PC-3 (cell line): Measurements from ENCODE around the gene FAM50B. TPM values are rescaled to one million over a fixed set of nuclear protein-coding genes. Genes with fewer than 3 reads are reported as not detected.

Experiments
- ATAC-seq: fragments of 200-7000 bp; cut with Tn5 transposase; 2 replicates; pipeline ENCODE4 v1.9.1; 2020; ENCODE audit warnings: mild to moderate bottlenecking, moderate library complexity
- BruUV-seq: library from RNA; stranded (reverse); fragments of 400-500 nt; replicated peaks from 2 replicates; lab custom pipeline; 2021; lab: Mats Ljungman, UMichigan
- CTCF ChIA-PET: fragments of 300-600 bp; sonication (Branson Sonifier 250); formaldehyde crosslinking; loops from one replicate; lab custom pipeline; 2022; ENCODE audit warnings: antibody characterized with exemption; lab: Charles Lee
- POLR2A ChIA-PET: fragments of 300-600 bp; sonication (Branson Sonifier 250); formaldehyde crosslinking; loops from one replicate; lab custom pipeline; 2022; ENCODE audit warnings: antibody characterized with exemption; ENCODE audit not compliant: unreplicated experiment; lab: Charles Lee
- DNase-seq: peaks from one replicate; pipeline ENCODE4 v3.0.0-alpha.2; 2015
- H2AFZ ChIP-seq: fragments of 300-600 bp; sonication (generic); 2 replicates; pipeline ENCODE4 v1.6.0; 2016; ENCODE audit warnings: antibody characterized with exemption, low read length
- H3F3A ChIP-seq: fragments of 300-600 bp; sonication (generic); one replicate; pipeline ENCODE4 v1.6.0; 2017; ENCODE audit warnings: antibody characterized with exemption, low read length, control low read depth, mild to moderate bottlenecking; ENCODE audit not compliant: unreplicated experiment
- H3K27ac ChIP-seq: fragments of 300-600 bp; sonication (generic); 2 replicates; pipeline ENCODE4 v1.5.1; 2016; ENCODE audit warnings: mild to moderate bottlenecking, low read length
- H3K27me3 ChIP-seq: fragments of 300-600 bp; sonication (generic); 2 replicates; pipeline ENCODE4 v1.6.1; 2016; ENCODE audit warnings: low read length, mixed read lengths
- H3K36me3 ChIP-seq: fragments of 300-600 bp; sonication (generic); 2 replicates; pipeline ENCODE4 v1.6.1; 2016; ENCODE audit warnings: low read depth, mixed run types, low read length, mixed read lengths
- H3K4me1 ChIP-seq: fragments of 300-600 bp; sonication (generic); 2 replicates; pipeline ENCODE4 v1.5.1; 2016; ENCODE audit warnings: low read length; ENCODE audit not compliant: insufficient read depth
- H3K4me2 ChIP-seq: fragments of 300-600 bp; sonication (generic); 2 replicates; pipeline ENCODE4 v1.6.0; 2016; ENCODE audit warnings: low read length
- H3K4me3 ChIP-seq: fragments of 300-600 bp; sonication (generic); 2 replicates; pipeline ENCODE4 v1.5.1; 2016; ENCODE audit warnings: mild to moderate bottlenecking, low read length, mixed read lengths
- H3K79me2 ChIP-seq: fragments of 300-600 bp; sonication (generic); 2 replicates; pipeline ENCODE4 v1.6.1; 2017; ENCODE audit warnings: low read length, mixed read lengths
- H3K9ac ChIP-seq: fragments of 300-600 bp; sonication (generic); 2 replicates; pipeline ENCODE4 v1.6.0; 2016; ENCODE audit warnings: mild to moderate bottlenecking, low read length
- H3K9me2 ChIP-seq: fragments of 300-600 bp; sonication (generic); replicated peaks from 2 replicates; pipeline ENCODE4 v1.6.1; 2016; ENCODE audit warnings: mixed run types, low read length, mixed read lengths
- H3K9me3 ChIP-seq: fragments of 300-600 bp; sonication (generic); 2 replicates; pipeline ENCODE4 v1.6.1; 2016; ENCODE audit warnings: low read length, mixed read lengths
- H4K20me1 ChIP-seq: fragments of 300-600 bp; sonication (generic); 2 replicates; pipeline ENCODE4 v1.6.1; 2016; ENCODE audit warnings: low read length, mixed read lengths
- EZH2 ChIP-seq: fragments of 300-600 bp; sonication (generic); IDR thresholded peaks from one replicate; pipeline ENCODE4 v1.6.1; 2017; ENCODE audit warnings: antibody characterized with exemption, mild to moderate bottlenecking, low read length; ENCODE audit not compliant: unreplicated experiment
- EZH2phosphoT487 ChIP-seq: fragments of 300-600 bp; sonication (generic); IDR thresholded peaks from 2 replicates; pipeline ENCODE4 v1.6.1; 2018; ENCODE audit warnings: mild to moderate bottlenecking, antibody characterized with exemption, low read length, borderline replicate concordance
- intact Hi-C: fragments of 100-400 bp; cut with micrococcal nuclease; formaldehyde crosslinking; loops from 2 replicates; pipeline ENCODE4 v1.9.0; 2023
- total RNA-seq: library from RNA; depleted of rRNA; stranded (reverse); fragments of >200 nt; gene quantifications from 2 replicates; pipeline ENCODE4 v1.2.3, GENCODE V29; 2014
- TF ChIP-seq, protein P1 (sequence below): fragments of 300-600 bp; sonication (generic); conservative IDR thresholded peaks from 2 replicates; pipeline ENCODE4 v1.5.1; 2017; ENCODE audit warnings: antibody characterized with exemption, low read depth, mild to moderate bottlenecking, low read length

FAM50B gene
- total RNA-seq, 1 experiment from 2014 or later, result 8.3 TPM

DNA sequence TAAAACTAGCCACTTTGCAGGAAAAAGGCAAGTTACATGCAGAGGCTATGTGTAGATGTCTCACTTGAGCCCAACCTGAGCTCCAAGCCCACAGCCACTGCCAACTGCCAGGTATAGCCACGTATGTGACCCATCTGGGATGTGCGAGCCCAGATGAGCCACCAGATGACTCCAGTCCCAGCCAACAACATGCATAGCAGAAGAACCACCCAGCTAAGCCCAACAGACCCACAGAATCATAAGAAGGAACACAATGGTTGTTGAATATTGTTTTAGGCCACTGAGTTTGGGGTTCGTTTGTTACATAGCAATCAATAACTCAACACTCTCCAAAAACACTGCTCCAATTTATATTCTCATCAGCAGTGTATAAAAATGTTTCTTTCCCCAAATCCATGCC lies 16.3 kb downstream of the FAM50B start:
- Histone ChIP-seq H3K36me3 (no peaks in the 10 kb centered on the region), H3K9me2 (no peaks in the 10 kb centered on the region), H3K27me3 (no peaks in the 10 kb centered on the region), H2AFZ (no peak overlapping the region), H3K79me2 (no peaks in the 10 kb centered on the region), H3K4me2 (no peak overlapping the region), H3F3A (no peaks in the 10 kb centered on the region), H4K20me1 (no peaks in the 10 kb centered on the region), H3K27ac (no peak overlapping the region), H3K9me3 (no peaks in the 10 kb centered on the region), H3K4me3 (no peak overlapping the region), H3K9ac (no peak overlapping the region), H3K4me1 (peaks cover 9% of the 10 kb centered on the region)
- POLR2A ChIA-PET, result no interaction called here
- CTCF ChIA-PET, result no interaction called here
- no TSS peak for BruUV-seq
- intact Hi-C loops, result no loop called here
- no peak for ATAC-seq
- TF ChIP-seq EZH2, result no peak
- no peak for TF ChIP-seq EZH2phosphoT487
- TF ChIP-seq, protein P1, sequence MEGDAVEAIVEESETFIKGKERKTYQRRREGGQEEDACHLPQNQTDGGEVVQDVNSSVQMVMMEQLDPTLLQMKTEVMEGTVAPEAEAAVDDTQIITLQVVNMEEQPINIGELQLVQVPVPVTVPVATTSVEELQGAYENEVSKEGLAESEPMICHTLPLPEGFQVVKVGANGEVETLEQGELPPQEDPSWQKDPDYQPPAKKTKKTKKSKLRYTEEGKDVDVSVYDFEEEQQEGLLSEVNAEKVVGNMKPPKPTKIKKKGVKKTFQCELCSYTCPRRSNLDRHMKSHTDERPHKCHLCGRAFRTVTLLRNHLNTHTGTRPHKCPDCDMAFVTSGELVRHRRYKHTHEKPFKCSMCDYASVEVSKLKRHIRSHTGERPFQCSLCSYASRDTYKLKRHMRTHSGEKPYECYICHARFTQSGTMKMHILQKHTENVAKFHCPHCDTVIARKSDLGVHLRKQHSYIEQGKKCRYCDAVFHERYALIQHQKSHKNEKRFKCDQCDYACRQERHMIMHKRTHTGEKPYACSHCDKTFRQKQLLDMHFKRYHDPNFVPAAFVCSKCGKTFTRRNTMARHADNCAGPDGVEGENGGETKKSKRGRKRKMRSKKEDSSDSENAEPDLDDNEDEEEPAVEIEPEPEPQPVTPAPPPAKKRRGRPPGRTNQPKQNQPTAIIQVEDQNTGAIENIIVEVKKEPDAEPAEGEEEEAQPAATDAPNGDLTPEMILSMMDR, result no peak
- DNase-seq, result no peak

DNA sequence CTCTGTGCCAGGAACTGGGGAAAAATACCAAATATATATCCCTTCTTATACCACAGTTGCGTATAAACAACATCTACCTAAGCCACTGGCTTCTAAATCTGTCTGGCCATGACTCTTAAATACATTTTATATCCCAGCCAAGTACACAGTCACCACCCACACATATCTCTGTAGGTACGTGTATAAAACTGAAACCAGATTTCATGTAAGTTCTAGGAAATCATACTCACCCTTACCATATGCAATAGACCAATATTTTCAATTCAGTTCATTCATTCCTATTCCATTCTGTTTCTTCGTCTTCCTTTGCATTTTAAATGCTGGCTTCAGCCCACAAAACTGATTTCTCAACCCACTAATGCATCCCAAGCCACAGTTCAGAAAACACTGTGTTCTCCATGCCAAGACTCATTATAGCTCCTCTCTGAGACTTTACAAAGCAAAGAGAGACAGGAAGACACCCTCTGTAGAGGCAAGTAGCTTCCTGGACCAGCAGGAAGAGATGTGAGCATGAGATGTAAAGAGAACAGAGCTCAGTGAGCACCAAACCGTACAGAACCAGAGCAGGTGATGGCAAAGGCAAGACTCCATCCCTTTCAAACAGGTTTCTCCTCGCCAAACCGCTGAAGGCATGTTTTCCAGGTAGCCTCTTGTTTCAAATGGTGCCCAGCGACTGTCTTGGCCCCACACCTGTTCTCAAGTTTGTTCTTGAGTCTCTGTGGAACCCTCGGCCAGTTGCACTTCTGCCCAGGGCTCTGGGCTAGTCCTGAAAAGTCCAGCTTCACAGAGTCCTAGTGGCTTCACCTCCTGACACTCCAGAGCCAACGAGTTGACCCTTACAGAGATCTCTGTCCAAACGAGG lies 18.7 kb downstream of the FAM50B start:
- H3K9me2 ChIP-seq, result no peaks in the 10 kb centered on the region
- no peaks in the 10 kb centered on the region for H4K20me1 ChIP-seq
- ATAC-seq, result no peak
- H3K9ac ChIP-seq, result no peak overlapping the region
- H3K27ac ChIP-seq, result no peak overlapping the region
- H3K4me3 ChIP-seq, result no peak overlapping the region
- DNase-seq, result no peak
- no peaks in the 10 kb centered on the region for H3K9me3 ChIP-seq
- no peak overlapping the region for H3K4me2 ChIP-seq
- no peaks in the 10 kb centered on the region for H3K27me3 ChIP-seq
- no peaks in the 10 kb centered on the region for H3K36me3 ChIP-seq
- no peak overlapping the region for H2AFZ ChIP-seq
- H3K4me1 ChIP-seq, result peaks cover 9% of the 10 kb centered on the region
- ChIA-PET CTCF (no interaction called here), POLR2A (no interaction called here)
- no peak for TF ChIP-seq EZH2
- TF ChIP-seq EZH2phosphoT487, result no peak
- TF ChIP-seq, protein P1, result no peak
- no peaks in the 10 kb centered on the region for H3F3A ChIP-seq
- intact Hi-C loops, result no loop called here
- no peaks in the 10 kb centered on the region for H3K79me2 ChIP-seq
- no TSS peak for BruUV-seq

DNA sequence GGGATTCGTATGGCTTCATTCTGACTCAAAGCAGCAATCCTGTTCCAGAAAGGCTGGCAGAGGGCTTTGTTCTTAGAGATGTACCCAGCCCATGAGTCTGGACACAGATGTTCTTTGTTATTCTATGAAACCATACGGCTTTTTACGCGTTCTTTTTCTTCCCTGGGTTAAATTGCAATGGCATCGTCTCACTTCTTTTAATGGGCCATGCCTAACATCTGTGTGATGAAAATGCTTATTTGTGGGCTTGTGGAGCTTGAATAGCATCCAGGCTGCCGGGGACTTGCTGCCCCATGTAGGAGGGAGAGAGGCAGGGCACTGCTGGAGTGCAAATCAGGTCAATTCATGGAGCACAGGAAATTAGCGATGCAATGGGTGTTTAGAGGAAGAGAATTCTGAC lies 19.4 kb downstream of the FAM50B start:
- no peaks in the 10 kb centered on the region for H3K79me2 ChIP-seq
- intact Hi-C loops, result no loop called here
- CTCF ChIA-PET, result no interaction called here
- no peak overlapping the region for H2AFZ ChIP-seq
- POLR2A ChIA-PET, result no interaction called here
- H3K27me3 ChIP-seq, result no peaks in the 10 kb centered on the region
- no TSS peak for BruUV-seq
- no peaks in the 10 kb centered on the region for H3K9me3 ChIP-seq
- peaks cover 9% of the 10 kb centered on the region for H3K4me1 ChIP-seq
- no peak overlapping the region for H3K9ac ChIP-seq
- H3K4me3 ChIP-seq, result no peak overlapping the region
- no peak for ATAC-seq
- no peaks in the 10 kb centered on the region for H3F3A ChIP-seq
- no peak overlapping the region for H3K27ac ChIP-seq
- TF ChIP-seq, protein P1, result no peak
- TF ChIP-seq EZH2phosphoT487, result no peak
- H3K9me2 ChIP-seq, result no peaks in the 10 kb centered on the region
- no peak overlapping the region for H3K4me2 ChIP-seq
- no peaks in the 10 kb centered on the region for H3K36me3 ChIP-seq
- H4K20me1 ChIP-seq, result no peaks in the 10 kb centered on the region
- DNase-seq, result no peak
